RWPE2 (cell line): ENCODE data around the gene VTA1.

Experiments
- ATAC-seq: fragments of 200-7000 bp; cut with Tn5 transposase; 3 replicates; pipeline ENCODE4 v1.9.1; 2021; ENCODE audit warnings: low read depth
- DNase-seq: peaks from one replicate; pipeline ENCODE4 v3.0.0-alpha.2; 2020; ENCODE audit warnings: low spot score
- H3K27ac ChIP-seq: fragments of 450-650 bp; 2 replicates; pipeline ENCODE4 v1.5.1; 2017; ENCODE audit warnings: mild to moderate bottlenecking; ENCODE audit not compliant: poor library complexity, severe bottlenecking
- H3K27me3 ChIP-seq: fragments of 250-450 bp; sonication (Bioruptor Pico); 2 replicates; pipeline ENCODE4 v1.5.1; 2021; ENCODE audit warnings: mild to moderate bottlenecking, moderate library complexity; ENCODE audit not compliant: insufficient read depth, poor library complexity, severe bottlenecking
- H3K36me3 ChIP-seq: fragments of 250-450 bp; sonication (Bioruptor Pico); 2 replicates; pipeline ENCODE4 v1.5.1; 2020; ENCODE audit warnings: low read depth, mild to moderate bottlenecking, moderate library complexity
- H3K4me1 ChIP-seq: fragments of 250-450 bp; sonication (Bioruptor Pico); 2 replicates; pipeline ENCODE4 v1.5.1; 2021; ENCODE audit warnings: mild to moderate bottlenecking, moderate library complexity; ENCODE audit not compliant: insufficient read depth, poor library complexity, severe bottlenecking
- H3K4me3 ChIP-seq: fragments of 250-450 bp; sonication (Bioruptor Pico); 2 replicates; pipeline ENCODE4 v1.5.1; 2021; ENCODE audit warnings: mild to moderate bottlenecking, moderate library complexity; ENCODE audit not compliant: severe bottlenecking
- H3K9me3 ChIP-seq: fragments of 250-450 bp; sonication (Bioruptor Pico); 2 replicates; pipeline ENCODE4 v1.5.1; 2021; ENCODE audit warnings: mild to moderate bottlenecking, moderate library complexity; ENCODE audit not compliant: severe bottlenecking
- CTCF ChIP-seq: fragments of 450-650 bp; IDR thresholded peaks from one replicate; pipeline ENCODE4 v1.5.1; 2017; ENCODE audit warnings: mild to moderate bottlenecking, moderate library complexity; ENCODE audit not compliant: poor library complexity, severe bottlenecking

The VTA1 gene

GRCh38 chr6:142242269-142242668 lies 95.2 kb downstream of the VTA1 start:
- DNase-seq (no peak), ATAC-seq (no peak)
- Histone ChIP-seq H3K36me3 (no peaks in the 10 kb centered on the region), H3K27me3 (no peaks in the 10 kb centered on the region), H3K4me1 (no peaks in the 10 kb centered on the region), H3K9me3 (no peaks in the 10 kb centered on the region), H3K27ac (no peak overlapping the region), H3K4me3 (no peak overlapping the region)
- TF ChIP-seq CTCF, result no peak

DNA sequence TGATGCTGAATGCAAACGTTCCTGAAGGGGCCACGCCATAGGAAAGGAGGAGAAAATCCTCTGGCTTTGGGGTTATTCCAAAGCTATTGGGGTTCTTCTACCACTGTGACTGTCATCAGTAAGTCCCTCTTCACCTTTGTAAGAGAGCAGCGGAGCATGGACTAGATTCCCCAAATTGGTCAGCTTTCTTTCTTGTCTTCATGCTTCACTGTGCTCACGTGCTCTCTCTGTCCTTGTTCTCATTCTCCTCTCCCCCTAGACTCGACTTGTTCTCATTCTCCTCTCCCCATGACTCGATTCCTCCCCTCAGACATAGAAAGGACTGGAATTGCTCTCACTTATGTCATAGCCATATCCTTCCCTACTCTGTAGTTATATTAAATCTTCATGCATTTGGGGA lies 99.9 kb downstream of the VTA1 start:
- no peak for ATAC-seq

DNA sequence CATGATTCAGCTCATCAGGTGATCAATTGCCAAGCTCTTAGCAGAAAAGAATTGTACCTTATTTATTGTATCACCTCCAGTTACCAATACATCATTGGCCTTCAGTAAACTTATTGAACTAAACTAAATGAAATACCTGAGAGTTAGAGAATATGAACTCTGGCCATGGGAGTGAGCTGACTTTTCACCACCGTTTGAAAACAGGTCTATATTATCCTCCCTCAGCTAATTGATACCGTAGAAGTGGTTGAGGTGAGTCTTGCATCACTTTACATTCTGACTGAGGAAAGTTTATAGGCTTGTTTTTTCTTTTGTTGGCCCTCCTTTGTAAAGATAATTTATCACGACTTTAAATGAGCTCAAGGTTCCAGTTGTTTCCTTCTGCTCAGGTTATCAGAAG lies 102.2 kb downstream of the VTA1 start:
- Histone ChIP-seq H3K4me3 (no peak overlapping the region), H3K9me3 (no peaks in the 10 kb centered on the region), H3K36me3 (no peaks in the 10 kb centered on the region), H3K27me3 (no peaks in the 10 kb centered on the region), H3K4me1 (no peaks in the 10 kb centered on the region), H3K27ac (no peak overlapping the region)
- DNase-seq (no peak), ATAC-seq (no peak)
- TF ChIP-seq CTCF, result no peak

More for the DNA sequence above, 99.9 kb downstream of the VTA1 start:
- no peak overlapping the region for H3K4me3 ChIP-seq
- no peak for DNase-seq
- no peak overlapping the region for H3K27ac ChIP-seq
- no peaks in the 10 kb centered on the region for H3K4me1 ChIP-seq
- no peaks in the 10 kb centered on the region for H3K27me3 ChIP-seq
- TF ChIP-seq CTCF, result no peak
- H3K9me3 ChIP-seq, result no peaks in the 10 kb centered on the region
- no peaks in the 10 kb centered on the region for H3K36me3 ChIP-seq

- no peaks in the 10 kb centered on the region for H3K27me3 ChIP-seq
- no peak for TF ChIP-seq CTCF
- no peaks in the 10 kb centered on the region for H3K4me1 ChIP-seq
- no peak overlapping the region for H3K27ac ChIP-seq
- DNase-seq, result no peak
- H3K9me3 ChIP-seq, result no peaks in the 10 kb centered on the region
- H3K36me3 ChIP-seq, result no peaks in the 10 kb centered on the region
- no peak for ATAC-seq
- no peak overlapping the region for H3K4me3 ChIP-seq
Observed at GRCh38 chr6:142251930-142252445, 104.9 kb downstream of the VTA1 start.

- Histone ChIP-seq H3K27ac (no peak overlapping the region), H3K27me3 (no peaks in the 10 kb centered on the region), H3K4me3 (no peak overlapping the region), H3K36me3 (no peaks in the 10 kb centered on the region), H3K9me3 (no peaks in the 10 kb centered on the region), H3K4me1 (no peaks in the 10 kb centered on the region)
- TF ChIP-seq CTCF, result no peak
- DNase-seq (no peak), ATAC-seq (no peak)
Observed at GRCh38 chr6:142254513-142254912, 107.5 kb downstream of the VTA1 start.
